Stomach (tissue), 9 donors: Measurements from ENCODE around the gene BORCS5. TPM values are rescaled to one million over a fixed set of nuclear protein-coding genes. Genes with fewer than 3 reads are reported as not detected.

Source experiments
- DNase-seq, 2 donors: peaks; one replicate each; pipeline versions ENCODE4 v3.0.0 to v3.0.0-alpha.2; 2013 to 2019
- H3K27ac ChIP-seq, 5 donors: fragments of 200-600 bp in 4 of 5; sonication (generic) in 4 of 5; one replicate each; pipeline ENCODE4 v1.5.1; 2013 to 2019; ENCODE audit warnings: mild to moderate bottlenecking in 1 of 5, moderate library complexity in 1 of 5
- H3K27me3 ChIP-seq, 3 donors: fragments of 200-600 bp; sonication (generic); one replicate each; pipeline ENCODE4 v1.5.1; 2017 to 2019; ENCODE audit warnings: mixed run types in 1 of 3
- H3K36me3 ChIP-seq, 4 donors: fragments of 200-600 bp; sonication (generic); 1 replicate in 3 of 4; 2 replicates in 1 of 4; pipeline ENCODE4 v1.5.1; 2016 to 2019
- H3K4me1 ChIP-seq, 4 donors: fragments of 200-600 bp; sonication (generic); one replicate each; pipeline ENCODE4 v1.5.1; 2016 to 2019
- H3K4me3 ChIP-seq, 4 donors: fragments of 200-600 bp; sonication (generic) in 3 of 4; one replicate each; pipeline ENCODE4 v1.5.1; 2016 to 2019; ENCODE audit warnings: mild to moderate bottlenecking in 1 of 4
- H3K9me3 ChIP-seq, 4 donors: fragments of 200-600 bp; sonication (generic); one replicate each; pipeline ENCODE4 v1.5.1; 2016 to 2019
- EP300 ChIP-seq: sonication (generic); formaldehyde crosslinking; IDR thresholded peaks from one replicate; pipeline ENCODE4 v1.6.1; 2017; ENCODE audit warnings: antibody characterized with exemption
- POLR2A ChIP-seq, 4 donors: fragments of 450-650 bp; IDR thresholded peaks; one replicate each; pipeline ENCODE4 v1.6.1; 2016; ENCODE audit warnings: antibody characterized with exemption in 4 of 4, control low read depth in 2 of 4, mild to moderate bottlenecking in 1 of 4, moderate library complexity in 1 of 4
- POLR2AphosphoS5 ChIP-seq, 3 donors: sonication (generic); formaldehyde crosslinking; IDR thresholded peaks; one replicate each; pipeline ENCODE4 v1.6.1; 2016; ENCODE audit warnings: antibody characterized with exemption in 3 of 3
- WGBS, 5 donors: extraction: QIAGEN DNeasy Blood & Tissue Kit in 3 of 5; methylation state at CpG; one replicate each; pipeline versions ENCODE4 v1.1.5 to v1.1.7; 2013 to 2018; 5-methylcytosine and 5-hydroxymethylcytosine counted together
- intact Hi-C: fragments of 100-400 bp; cut with DNase I; formaldehyde crosslinking; loops from one replicate; pipeline ENCODE4 v1.15.1; 2023; ENCODE audit warnings: low total_unique reads
- polyA plus RNA-seq, 3 donors: library from polyadenylated mRNA; stranded (reverse); fragments of 200-250 nt; gene quantifications; one replicate each; pipeline ENCODE4 v1.2.3, GENCODE V29; 2013
- total RNA-seq, 5 donors: library from RNA; depleted of rRNA; stranded (reverse); fragments of >200 nt; gene quantifications; one replicate each; pipeline versions ENCODE4 v1.1.0 to v1.2.3, GENCODE V29; 2014 to 2016
- TF ChIP-seq, protein P1 (sequence below), 7 experiments: fragments of 450-650 bp in 4 of 7; fragments of 200-600 bp in 3 of 7; sonication (generic) in 3 of 7; IDR thresholded peaks; one replicate each; pipeline ENCODE4 v1.5.1; 2016 to 2019; ENCODE audit warnings: antibody characterized with exemption in 7 of 7, control low read depth in 2 of 7, mild to moderate bottlenecking in 1 of 7
- donor health status: healthy with polysubstance abuse.
- donor health status: Bipolar disorder and iron deficiency.
- donor health status: healthy.

The BORCS5 gene
- total and polyA plus RNA-seq, 8 donors, result 1.3 to 49.0 (median 7.5) TPM

- Histone ChIP-seq H3K4me1 (peaks cover 0 to 7% (median 0%) of the 10 kb centered on the region in 4 donors), H3K4me3 (peak overlapping the region in 1 of 4 donors; percentile 10), H3K9me3 (no peaks in the 10 kb centered on the region), H3K27ac (peak overlapping the region; percentile 47 to 61 (median 58)), H3K36me3 (peaks cover 14 to 79% (median 77%) of the 10 kb centered on the region in 4 donors), H3K27me3 (no peaks in the 10 kb centered on the region)
- DNase-seq, result no peak
- 80 to 93% (median 92%) methylated on average over 6 of the region's 6 CpGs for WGBS, 5 donors
- intact Hi-C loops, result no loop called here
- TF ChIP-seq POLR2AphosphoS5 (IDR thresholded peaks at IDR 0.05) (no peak), POLR2A (IDR thresholded peaks at IDR 0.05) (no peak), EP300 (no peak)
- TF ChIP-seq, protein P1, sequence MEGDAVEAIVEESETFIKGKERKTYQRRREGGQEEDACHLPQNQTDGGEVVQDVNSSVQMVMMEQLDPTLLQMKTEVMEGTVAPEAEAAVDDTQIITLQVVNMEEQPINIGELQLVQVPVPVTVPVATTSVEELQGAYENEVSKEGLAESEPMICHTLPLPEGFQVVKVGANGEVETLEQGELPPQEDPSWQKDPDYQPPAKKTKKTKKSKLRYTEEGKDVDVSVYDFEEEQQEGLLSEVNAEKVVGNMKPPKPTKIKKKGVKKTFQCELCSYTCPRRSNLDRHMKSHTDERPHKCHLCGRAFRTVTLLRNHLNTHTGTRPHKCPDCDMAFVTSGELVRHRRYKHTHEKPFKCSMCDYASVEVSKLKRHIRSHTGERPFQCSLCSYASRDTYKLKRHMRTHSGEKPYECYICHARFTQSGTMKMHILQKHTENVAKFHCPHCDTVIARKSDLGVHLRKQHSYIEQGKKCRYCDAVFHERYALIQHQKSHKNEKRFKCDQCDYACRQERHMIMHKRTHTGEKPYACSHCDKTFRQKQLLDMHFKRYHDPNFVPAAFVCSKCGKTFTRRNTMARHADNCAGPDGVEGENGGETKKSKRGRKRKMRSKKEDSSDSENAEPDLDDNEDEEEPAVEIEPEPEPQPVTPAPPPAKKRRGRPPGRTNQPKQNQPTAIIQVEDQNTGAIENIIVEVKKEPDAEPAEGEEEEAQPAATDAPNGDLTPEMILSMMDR (IDR thresholded peaks at IDR 0.05), result no peak
These were observed 126.1 kb downstream of the BORCS5 start for GRCh38 chr12:12482959-12483358.

DNA sequence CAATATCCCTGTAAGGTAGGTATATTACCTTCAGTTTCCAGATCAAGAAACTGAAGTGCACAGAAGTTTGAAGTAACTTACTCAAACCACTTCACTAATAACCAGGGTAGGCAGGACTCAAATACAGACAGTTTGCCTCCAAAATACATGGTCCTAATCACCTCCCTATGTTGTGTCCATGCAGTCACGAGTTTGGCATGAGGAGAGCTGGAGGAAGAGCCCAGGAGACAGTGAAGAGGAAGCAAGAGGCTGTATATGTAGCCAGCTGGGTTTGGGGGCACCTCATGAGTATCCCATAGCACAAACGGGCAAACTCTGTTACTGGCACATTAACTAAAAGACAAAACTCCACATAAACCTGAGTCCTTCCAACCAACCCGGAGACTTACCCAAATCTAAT lies 126.6 kb downstream of the BORCS5 start:
- no peak for DNase-seq
- Histone ChIP-seq H3K36me3 (peaks cover 14 to 74% (median 73%) of the 10 kb centered on the region in 4 donors), H3K27ac (peak overlapping the region; percentile 24 to 61 (median 54)), H3K4me1 (peaks cover 0 to 7% (median 0%) of the 10 kb centered on the region in 4 donors), H3K4me3 (no peak overlapping the region), H3K27me3 (no peaks in the 10 kb centered on the region), H3K9me3 (no peaks in the 10 kb centered on the region)
- TF ChIP-seq, protein P1 (IDR thresholded peaks at IDR 0.05), result no peak
- no peak for TF ChIP-seq EP300
- TF ChIP-seq POLR2A (IDR thresholded peaks at IDR 0.05), result no peak
- TF ChIP-seq POLR2AphosphoS5 (IDR thresholded peaks at IDR 0.05), result no peak
- intact Hi-C loops, result no loop called here
- WGBS, 5 donors, result 68 to 84% (median 77%) methylated on average over 3 of the region's 3 CpGs

DNA sequence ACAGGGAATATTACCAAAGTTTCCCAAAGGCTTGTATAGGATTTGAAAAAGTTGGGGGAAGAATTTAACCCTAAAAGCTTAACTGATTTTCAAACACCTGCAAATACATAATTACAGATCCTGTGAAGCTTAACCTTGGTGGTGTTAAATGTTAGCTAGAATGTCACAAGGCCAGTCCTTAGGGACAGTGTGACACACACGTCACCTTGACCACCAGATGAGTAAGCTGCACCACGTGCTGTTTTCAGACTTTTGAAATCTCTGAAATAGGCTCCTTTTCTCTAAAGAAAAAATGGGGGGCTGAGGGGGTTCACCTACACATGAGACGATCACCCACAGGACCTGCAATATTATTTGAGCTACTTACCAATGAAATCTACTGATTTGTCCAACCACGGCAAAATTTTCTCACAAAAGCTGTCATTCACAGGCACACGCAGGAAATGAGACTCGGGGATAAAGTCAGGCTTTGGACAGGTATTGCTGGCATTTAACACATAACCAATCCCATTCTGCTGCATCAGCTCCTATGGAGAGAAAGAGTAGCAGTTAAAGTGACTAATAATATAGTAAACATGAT lies 129.9 kb downstream of the BORCS5 start:
- H3K36me3 ChIP-seq, result peaks cover 6 to 49% (median 43%) of the 10 kb centered on the region in 4 donors
- WGBS, 5 donors, result 75 to 83% (median 82%) methylated on average over 6 of the region's 6 CpGs
- no peak for DNase-seq
- intact Hi-C loops, result no loop called here
- H3K27me3 ChIP-seq, result no peaks in the 10 kb centered on the region
- H3K4me3 ChIP-seq, result no peak overlapping the region
- TF ChIP-seq EP300, result no peak
- TF ChIP-seq, protein P1 (IDR thresholded peaks at IDR 0.05), result no peak
- no peak for TF ChIP-seq POLR2A (IDR thresholded peaks at IDR 0.05)
- no peak for TF ChIP-seq POLR2AphosphoS5 (IDR thresholded peaks at IDR 0.05)
- no peaks in the 10 kb centered on the region for H3K9me3 ChIP-seq
- peaks cover 3 to 20% (median 12%) of the 10 kb centered on the region in 4 donors for H3K4me1 ChIP-seq
- H3K27ac ChIP-seq, result peak overlapping the region in 1 of 5 donors; percentile 40

DNA sequence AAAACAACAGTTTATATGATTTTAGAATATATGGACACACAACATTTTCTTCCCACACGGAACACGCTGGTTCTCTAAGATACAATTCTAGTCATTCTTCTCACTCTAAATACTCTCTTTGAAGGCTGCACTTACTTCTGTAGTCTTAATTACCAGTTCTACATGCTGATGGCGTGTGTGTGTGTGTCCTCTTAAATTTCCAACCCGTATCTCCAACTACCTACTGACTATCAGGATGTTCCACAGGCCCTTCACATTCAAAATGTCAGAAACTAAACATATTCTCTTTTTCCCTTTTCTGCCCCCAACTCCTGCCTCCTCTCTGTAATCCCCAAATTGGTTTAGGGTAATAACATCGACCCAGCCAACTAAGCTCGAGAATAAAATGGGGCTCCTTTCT lies 130.6 kb downstream of the BORCS5 start:
- intact Hi-C loops, result no loop called here
- no peak for DNase-seq
- no peaks in the 10 kb centered on the region for H3K9me3 ChIP-seq
- H3K4me1 ChIP-seq, result peaks cover 10 to 27% (median 16%) of the 10 kb centered on the region in 4 donors
- WGBS, 5 donors, result 95 to 98% (median 97%) methylated on average over 6 of the region's 6 CpGs
- peaks cover 4 to 47% (median 36%) of the 10 kb centered on the region in 4 donors for H3K36me3 ChIP-seq
- TF ChIP-seq, protein P1 (IDR thresholded peaks at IDR 0.05), result no peak
- TF ChIP-seq EP300, result no peak
- TF ChIP-seq POLR2A (IDR thresholded peaks at IDR 0.05), result no peak
- no peaks in the 10 kb centered on the region for H3K27me3 ChIP-seq
- no peak overlapping the region for H3K27ac ChIP-seq
- no peak overlapping the region for H3K4me3 ChIP-seq
